ENCODE results near the gene OSTC. TPM values are rescaled to one million over a fixed set of nuclear protein-coding genes. Genes with fewer than 3 reads are reported as not detected.

OSTC gene
- total RNA-seq, 1 donor from 2014 or later, result 27.2 TPM

DNA sequence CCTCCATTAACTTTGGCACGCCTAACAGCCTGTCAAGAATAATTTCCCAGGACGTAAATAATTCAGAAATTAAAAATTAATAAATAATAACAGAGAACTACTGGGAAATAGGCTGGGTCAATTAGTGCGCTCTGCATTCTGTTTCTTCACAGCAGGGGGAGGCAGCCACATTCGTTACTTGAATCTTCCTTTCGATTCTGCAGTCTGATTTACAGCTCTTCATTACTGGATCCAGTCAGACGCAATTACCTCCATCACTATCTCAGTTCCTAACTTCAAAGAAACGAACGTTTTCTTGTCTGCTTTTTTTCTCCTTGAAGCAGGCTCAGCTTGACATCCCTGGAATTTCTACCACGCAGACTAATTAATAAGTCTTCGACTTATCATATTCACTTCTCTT lies 39.0 kb upstream of the OSTC start:
- intact Hi-C loops (cut with micrococcal nuclease), result no loop called here
- TF ChIP-seq, protein P1, sequence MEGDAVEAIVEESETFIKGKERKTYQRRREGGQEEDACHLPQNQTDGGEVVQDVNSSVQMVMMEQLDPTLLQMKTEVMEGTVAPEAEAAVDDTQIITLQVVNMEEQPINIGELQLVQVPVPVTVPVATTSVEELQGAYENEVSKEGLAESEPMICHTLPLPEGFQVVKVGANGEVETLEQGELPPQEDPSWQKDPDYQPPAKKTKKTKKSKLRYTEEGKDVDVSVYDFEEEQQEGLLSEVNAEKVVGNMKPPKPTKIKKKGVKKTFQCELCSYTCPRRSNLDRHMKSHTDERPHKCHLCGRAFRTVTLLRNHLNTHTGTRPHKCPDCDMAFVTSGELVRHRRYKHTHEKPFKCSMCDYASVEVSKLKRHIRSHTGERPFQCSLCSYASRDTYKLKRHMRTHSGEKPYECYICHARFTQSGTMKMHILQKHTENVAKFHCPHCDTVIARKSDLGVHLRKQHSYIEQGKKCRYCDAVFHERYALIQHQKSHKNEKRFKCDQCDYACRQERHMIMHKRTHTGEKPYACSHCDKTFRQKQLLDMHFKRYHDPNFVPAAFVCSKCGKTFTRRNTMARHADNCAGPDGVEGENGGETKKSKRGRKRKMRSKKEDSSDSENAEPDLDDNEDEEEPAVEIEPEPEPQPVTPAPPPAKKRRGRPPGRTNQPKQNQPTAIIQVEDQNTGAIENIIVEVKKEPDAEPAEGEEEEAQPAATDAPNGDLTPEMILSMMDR (IDR thresholded peaks at IDR 0.05; ENCODE audit: borderline replicate concordance), result peak; percentile 27
- peak overlapping the region; percentile 50 for H3K4me3 ChIP-seq

DNA sequence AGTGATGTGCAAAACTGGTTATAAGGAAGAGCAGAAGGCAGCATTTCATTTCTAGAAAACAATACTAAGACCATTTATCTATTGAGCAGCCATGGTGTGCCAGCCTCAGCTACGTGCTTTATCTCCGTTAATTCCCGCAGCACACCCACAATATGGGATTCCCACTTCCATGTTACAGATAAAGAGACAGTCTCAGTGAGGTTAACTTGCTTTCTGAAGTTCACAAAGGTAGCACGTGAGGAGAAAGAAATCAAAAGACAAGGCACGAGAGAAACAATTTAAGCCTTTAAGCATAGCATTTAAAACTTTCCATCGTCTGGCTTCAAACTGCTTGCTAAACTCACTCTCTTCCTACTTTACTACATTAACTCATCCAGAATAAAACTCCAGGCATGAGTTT lies 38.0 kb upstream of the OSTC start:
- intact Hi-C loops (cut with micrococcal nuclease), result no loop called here
- TF ChIP-seq, protein P1 (IDR thresholded peaks at IDR 0.05; ENCODE audit: borderline replicate concordance), result no peak
- Histone ChIP-seq H3K27ac (replicated peaks) (no peak overlapping the region), H3K36me3 (peaks cover 4% of the 10 kb centered on the region), H3K4me1 (peaks cover 10% of the 10 kb centered on the region), H3K4me3 (no peak overlapping the region), H3K27me3 (ENCODE audit: low read depth) (no peaks in the 10 kb centered on the region), H3K9me3 (replicated peaks) (peaks cover 23% of the 10 kb centered on the region)
- no peak for DNase-seq

More for the DNA sequence above, 39.0 kb upstream of the OSTC start:
- Histone ChIP-seq H3K27ac (replicated peaks) (no peak overlapping the region), H3K27me3 (ENCODE audit: low read depth) (no peaks in the 10 kb centered on the region), H3K9me3 (replicated peaks) (peaks cover 19% of the 10 kb centered on the region), H3K4me1 (peaks cover 9% of the 10 kb centered on the region), H3K36me3 (no peaks in the 10 kb centered on the region)
- DNase-seq, result no peak

DNA sequence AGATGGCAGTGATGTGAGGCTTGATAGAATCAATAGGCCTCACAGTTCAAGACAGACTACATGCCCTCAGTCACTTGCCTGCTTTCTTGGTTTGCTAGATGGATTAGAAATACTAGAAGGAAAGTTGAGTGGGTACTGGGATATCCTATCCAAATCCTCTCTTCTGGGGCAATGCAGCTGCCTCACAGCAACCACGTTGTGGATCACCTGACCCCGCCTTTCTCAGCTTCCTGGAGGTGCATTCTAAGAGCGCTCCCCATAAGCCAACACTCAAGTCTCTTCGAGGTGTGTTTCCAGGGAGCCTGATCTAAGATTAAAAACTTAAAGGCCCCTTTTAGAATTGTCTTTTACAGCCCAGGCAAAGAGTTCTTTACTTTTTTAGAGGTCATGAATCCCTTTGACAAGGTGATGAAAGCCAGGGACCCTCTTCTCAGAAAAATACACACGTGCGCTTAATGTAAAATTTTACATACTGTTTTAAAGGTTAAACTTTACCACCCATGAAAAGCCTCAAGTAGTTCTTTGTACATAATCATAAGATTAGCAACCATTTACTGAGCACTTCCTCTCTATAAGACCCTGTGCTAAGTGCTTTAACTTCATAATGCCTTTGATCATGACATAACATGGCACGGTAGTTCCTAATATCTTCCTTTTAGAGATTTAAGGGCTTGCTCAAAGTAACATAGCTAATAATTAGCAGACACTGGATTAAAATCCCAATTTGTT lies 30.9 kb upstream of the OSTC start:
- Histone ChIP-seq H3K27me3 (ENCODE audit: low read depth) (no peaks in the 10 kb centered on the region), H3K4me3 (peak overlapping the region; percentile 88), H3K9me3 (replicated peaks) (peaks cover 23% of the 10 kb centered on the region), H3K27ac (replicated peaks) (peak overlapping the region; percentile 85), H3K4me1 (peaks cover 58% of the 10 kb centered on the region), H3K36me3 (peaks cover 32% of the 10 kb centered on the region)
- intact Hi-C loops (cut with micrococcal nuclease), result no loop called here
- TF ChIP-seq, protein P1 (IDR thresholded peaks at IDR 0.05; ENCODE audit: borderline replicate concordance), result no peak
- no peak for DNase-seq

DNA sequence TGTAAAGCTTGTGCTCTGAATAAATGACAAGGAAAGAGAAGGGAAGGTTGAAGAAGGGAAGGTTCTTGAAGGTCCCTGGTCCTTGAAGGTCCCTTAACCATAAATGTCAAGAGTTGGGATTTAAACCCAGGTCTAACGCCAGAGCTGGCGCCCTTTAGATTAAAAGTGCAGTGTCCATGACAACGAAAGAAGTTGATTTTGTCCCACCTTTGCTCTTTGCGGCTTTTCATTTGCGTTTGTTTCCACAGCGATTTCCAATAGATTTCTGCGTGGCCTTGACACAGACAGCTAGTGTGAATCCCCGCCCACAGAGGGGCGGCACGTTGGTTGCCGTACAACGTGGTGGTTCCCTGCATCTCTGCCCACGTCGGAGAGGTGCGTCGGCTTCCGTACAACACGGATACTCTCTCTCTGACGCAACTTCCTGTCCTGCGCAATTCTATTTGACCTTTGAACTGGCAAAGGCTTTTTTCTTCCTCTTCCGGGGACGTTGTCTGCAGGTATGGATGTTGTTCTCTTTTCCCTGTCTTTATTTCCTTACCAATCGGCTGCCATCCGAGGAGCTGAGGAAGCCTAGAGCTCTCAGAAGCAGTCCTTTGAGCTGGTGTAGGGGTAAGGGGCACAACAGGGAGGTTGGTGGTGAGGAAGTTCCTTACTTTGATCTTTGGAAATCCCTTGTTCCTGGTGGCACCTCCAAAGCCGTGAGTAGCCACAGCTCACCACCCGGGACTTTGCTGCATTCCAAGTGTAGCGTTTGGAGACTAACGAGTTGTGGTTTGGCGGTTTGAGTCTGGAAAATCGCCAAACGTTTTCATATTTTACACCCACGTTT lies 30.1 kb upstream of the OSTC start, which contains the start of gene RPL34:
RPL34 (plus strand) TSS at position 476 of the 832 bp plus-strand sequence. CDS start 1,384 bp downstream, outside the sequence.
- Histone ChIP-seq H3K9me3 (replicated peaks) (peaks cover 17% of the 10 kb centered on the region), H3K4me1 (peaks cover 60% of the 10 kb centered on the region)

More for the DNA sequence above, 30.1 kb upstream of the OSTC start, which contains the start of gene RPL34:
- peaks cover 40% of the 10 kb centered on the region for H3K36me3 ChIP-seq
- H3K27me3 ChIP-seq (ENCODE audit: low read depth), result no peaks in the 10 kb centered on the region
- TF ChIP-seq, protein P1 (IDR thresholded peaks at IDR 0.05; ENCODE audit: borderline replicate concordance), result no peak
- peak; percentile 95 for DNase-seq
- peak within 1 kb of the TSS; percentile 88 for H3K4me3 ChIP-seq
- intact Hi-C loops (cut with micrococcal nuclease), result no loop called here
- H3K27ac ChIP-seq (replicated peaks), result peak within 1 kb of the TSS; percentile 85

All from left ventricle myocardium inferior (tissue), 1 donor.